ENCODE data around the gene AMACR.

The AMACR gene

DNA sequence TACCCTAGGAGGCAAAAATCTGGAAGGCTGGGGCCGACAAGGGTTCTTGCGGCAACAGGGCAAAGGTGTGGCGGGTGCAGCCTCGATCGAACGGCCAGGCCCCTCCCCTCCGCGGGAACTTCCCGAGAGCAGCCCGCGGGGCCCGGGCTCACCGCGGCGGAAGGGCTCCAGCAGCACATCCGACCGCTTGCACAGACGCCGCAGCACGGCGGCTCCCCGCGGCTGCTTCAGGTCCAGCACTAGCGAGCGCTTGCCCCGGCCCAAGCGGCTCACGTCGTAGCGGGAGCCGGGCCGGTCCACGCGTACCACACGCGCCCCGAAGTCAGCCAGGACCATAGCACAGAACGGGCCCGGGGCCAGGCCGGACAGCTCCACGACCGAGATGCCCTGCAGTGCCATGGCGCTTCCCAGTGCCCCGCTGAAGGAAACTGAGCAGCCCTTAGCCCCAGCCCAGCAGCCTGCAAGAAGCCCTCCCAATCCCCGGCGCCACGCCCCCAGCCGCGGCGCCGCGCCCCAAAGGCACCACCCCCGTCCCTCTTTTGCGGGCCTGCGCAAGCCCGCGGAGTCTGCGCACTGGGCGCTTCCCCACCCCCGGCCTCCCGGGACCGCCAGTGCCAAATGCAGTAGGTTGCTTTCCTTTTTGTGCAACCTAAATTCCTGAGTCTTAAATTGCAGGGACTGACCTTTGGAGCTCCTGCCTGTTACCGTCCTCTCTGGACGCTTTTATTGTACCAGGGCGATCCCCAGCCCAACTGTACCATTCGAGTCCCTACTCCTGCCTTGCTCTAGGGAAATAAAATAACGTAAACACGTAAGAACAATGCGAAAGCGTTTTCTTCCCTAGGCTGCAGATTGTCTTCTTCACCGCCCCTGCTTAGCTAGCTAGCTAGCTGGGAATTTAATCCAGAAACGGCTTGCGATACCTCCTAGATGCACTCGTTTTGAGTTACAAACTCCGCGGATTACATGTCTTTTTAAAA lies at the start of gene AMACR:
Gene AMACR (minus strand): TSS at position 430 of the 980 bp plus-strand sequence. CDS start 31 bp downstream, at position 399.
- peak; percentile 88 for DNase-seq

- no peak for DNase-seq
Observed at GRCh38 chr5:34057569-34057968, 49.7 kb upstream of the AMACR start.

DNA sequence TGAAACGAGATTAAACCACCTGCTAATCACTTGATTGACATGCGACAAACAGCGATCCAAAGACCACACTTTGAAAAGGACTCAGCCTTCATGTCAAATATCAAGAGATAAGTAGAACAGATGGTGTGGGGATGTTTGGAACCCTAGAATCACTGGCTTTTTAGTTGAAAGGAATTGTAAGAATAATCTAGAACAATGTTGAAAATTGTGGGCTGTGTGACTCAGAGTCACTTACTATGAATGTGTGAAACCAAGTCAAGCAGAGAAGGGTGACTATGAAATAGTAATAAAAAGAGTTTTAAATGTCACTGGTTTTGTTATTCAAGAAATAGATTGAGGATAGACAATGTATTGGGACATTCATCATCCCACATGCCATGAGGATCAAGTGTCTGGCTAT lies 49.3 kb upstream of the AMACR start:
- no peak for DNase-seq

DNA sequence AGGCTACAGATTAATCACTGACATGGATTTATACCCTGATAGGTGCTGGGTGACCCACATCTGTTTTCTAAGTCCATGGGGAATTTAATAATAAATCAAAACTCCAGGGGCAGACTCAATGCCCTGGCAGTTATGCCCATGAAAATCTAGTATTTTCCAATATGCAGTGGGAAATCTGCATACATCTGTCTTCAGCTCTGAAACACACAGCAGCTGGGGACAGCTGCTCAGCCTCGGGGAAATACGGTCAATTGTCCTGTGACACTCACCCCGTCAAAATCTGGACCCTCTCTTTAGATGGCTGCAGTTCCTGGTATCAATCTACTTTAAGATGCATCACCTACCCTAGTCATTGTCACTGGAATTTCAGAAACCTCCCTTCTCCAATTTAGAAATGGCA lies 47.8 kb upstream of the AMACR start:
- no peak for DNase-seq

DNA sequence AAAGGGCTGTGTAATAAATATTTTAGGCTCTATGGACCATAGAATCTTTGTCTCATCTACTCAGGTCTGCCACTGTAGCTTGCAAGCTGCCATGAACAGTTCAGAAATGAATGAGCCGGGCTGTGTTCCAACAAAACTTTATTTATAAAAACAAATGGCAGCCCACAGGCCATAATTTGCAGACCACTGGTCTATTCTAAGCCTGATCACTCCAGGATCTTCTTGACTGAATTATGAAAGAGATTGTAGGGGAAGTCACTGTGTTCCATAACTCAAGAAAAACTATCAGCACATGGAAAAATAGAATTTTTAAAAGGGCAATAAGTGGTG lies 46.5 kb upstream of the AMACR start:
- no peak for DNase-seq

- DNase-seq = no peak
Observed at GRCh38 chr5:34053571-34054399, 45.9 kb upstream of the AMACR start.

GRCh38 chr5:34053133-34053532 lies 45.3 kb upstream of the AMACR start:
- no peak for DNase-seq

GRCh38 chr5:34051374-34051980 lies 43.6 kb upstream of the AMACR start:
- no peak for DNase-seq

DNA sequence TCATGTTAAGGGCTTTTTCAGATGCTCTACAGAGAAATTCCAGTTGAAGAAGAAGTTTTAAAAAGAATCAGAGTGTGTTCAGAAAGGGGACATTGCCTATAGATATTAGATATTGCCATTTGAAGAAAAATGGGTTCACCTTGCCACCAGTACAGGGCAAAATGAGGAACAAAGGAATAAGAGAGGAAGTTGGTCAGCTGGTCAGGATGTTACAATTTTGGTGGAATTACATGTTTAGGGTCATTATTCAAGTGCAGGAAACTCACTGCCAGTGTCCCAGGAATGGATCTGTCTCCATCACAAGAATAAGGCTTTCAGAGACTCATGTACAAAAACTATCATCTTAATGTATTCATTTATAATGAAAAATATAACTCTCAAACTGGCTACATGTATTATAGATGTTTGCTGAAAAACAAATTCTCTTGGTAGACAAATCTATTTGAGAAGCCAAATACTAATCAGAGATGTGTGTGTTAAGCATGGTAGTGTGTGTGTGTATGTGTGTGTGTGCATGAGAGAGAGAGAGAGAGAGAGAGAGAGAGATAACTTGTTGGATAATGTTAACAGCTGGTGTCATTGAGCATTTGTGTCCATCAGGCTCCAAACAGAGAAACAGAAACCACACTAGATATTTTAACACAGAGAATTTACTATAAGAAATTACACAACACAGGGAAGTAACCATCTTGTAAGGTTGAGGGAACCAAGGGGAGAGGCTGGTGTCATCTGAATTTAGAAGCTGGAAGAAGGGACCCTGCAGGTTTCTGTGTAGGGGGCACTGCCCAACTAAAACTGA lies 40.1 kb upstream of the AMACR start:
- no peak for DNase-seq

DNA sequence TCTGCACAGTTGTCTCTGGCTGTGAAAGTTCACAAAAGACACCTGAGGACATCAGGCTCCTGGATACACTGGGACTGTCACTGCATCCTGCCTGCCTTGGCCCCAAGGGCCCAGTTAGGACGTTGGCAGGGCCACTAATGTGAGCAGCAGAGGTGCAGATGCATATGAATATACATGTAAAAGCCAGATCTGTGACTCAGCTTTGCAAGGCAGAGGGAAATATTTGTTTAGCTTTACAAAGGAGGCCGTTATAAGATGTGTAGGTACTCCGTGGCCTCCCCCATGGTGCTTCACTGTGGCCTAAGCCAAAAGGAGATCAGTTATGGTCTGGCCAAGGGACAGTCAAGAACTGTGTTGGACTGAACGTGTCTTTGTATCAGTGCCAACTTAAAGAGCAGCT lies 39.3 kb upstream of the AMACR start:
- no peak for DNase-seq

- no peak for DNase-seq
Observed at GRCh38 chr5:34045996-34046395, 38.1 kb upstream of the AMACR start.

DNA sequence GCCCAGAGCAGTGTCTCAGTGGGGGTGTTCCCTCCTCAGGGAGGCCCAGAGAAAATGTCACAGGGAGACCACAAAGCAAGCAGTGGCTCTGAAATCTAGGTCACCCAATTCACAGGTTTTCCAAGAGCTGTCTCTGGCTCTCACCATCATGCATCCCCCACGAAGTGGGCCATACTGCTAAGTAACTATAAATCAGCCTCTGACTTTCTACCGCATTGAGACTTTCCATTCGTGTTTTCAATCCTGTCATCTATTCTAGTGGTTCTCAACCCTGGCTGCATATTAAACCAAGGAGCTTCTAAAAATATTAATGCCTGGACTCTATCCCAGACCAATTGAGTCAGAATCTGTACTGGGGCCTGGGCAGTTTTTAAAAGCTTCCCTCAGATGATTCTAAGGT lies 37.2 kb upstream of the AMACR start:
- DNase-seq = no peak

DNA sequence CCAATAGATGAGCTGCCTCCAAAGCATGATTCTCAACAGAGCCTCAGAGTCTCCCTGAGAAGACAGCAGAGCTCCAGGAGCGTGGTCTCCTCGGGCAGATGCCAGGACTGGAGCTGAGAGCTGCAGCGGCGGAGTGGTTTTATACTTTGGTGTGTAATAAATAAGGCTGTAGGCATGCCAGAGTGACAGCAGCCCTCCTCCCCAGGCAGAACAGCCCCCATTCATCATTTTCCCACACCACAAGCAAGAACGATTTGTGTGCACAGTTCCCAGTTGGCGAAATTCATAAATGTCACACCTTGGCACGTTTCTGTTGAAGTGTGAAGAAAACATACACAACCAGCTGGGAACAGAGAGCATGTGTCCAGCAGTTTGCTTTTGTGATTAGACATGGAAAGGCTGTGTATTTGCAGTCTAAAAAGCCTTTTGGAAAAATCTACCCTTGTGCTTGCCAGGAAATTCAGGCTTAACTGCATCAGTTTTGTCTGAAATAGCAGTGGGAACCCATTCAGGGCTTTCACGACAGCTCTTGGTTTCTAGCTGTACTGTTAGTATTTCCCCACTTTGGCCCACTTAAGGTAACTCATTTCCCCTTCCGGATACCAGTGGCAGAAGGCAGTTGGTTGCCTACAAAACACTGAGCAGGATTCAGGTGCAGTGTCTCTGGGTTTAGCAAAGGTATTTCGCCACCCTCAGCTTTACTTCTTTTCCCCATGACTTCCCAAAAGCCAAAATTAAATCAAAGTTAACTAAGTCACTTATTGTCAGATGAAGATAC lies 35.4 kb upstream of the AMACR start, which contains the start of gene C1QTNF3:
Gene C1QTNF3 (minus strand): TSS at position 115 of the 778 bp plus-strand sequence. CDS start 88 bp downstream, at position 27.
- no peak for DNase-seq

- DNase-seq = no peak
Observed at GRCh38 chr5:34042321-34042720, 34.5 kb upstream of the AMACR start.

DNA sequence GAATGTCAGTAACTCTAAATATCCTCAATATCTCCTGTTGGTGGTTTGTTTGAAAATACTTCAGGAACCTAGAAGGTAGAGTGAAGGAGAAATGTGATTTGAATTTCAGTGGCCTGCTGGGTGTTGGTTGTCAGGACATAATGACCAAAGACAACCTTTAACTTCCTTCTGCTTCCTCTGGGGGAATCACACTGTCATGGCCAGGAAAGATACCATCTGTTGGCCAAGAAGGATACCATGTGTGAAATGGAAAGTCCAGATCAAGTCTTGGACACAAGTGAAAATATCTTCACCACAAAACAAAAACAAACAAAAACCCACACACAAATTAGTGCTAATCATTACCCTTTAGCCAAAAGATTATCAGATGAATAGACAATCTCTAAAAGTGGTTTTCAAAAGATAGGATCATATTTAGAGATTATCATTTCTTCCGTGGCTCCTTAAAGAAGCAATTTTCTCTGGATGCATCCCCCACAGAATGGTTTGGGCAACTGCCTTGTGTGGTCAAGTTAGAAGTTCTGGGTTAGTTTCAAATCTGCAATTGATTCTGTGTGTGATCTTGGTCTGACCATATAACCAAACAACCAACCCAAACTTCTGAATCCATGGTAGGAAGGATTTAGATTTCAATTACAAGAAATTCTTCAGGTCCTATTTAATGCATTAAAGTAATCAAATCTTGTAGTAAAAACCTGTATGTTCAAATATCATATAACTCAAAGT lies 33.6 kb upstream of the AMACR start:
- no peak for DNase-seq

DNA sequence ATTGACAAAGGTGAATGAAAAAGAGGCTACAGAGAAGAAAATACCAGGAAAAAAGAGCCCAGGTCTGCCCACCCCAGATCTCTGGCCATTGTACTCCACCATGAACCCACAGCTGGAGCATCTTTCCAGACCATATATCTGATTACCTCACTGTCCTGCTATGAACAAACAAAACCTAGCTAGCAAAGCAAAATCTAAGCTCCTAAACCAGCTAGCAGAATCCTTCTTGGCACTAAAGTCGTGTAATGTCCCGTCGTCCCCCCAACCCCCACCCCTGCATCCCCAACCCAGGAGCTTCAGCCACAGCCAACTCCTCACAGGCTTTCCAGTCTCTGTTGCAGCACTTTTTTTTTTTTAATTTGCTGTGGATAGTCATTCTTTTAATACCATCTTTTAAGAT lies 32.6 kb upstream of the AMACR start:
- DNase-seq = no peak

- no peak for DNase-seq
Observed at GRCh38 chr5:34039398-34040157, 31.7 kb upstream of the AMACR start.

DNA sequence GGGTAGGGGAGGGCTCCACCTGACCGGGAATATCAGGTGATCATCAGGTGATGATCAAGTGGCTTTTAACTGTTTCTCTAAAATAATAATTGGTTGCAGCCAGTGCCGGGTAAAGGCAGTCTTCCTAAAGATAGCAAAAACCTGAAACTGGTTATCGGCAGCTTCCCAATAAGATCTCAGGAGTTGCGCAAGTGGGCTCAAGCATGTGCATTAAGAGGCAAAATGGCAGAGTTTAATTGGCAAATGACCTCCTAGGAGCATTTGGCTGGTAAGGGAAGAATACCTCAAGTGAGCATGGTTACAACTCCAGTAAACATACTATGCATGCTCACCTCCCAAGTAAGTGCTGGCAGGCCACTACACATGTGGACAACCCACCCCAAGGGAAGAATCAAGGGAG lies 31.0 kb upstream of the AMACR start:
- no peak for DNase-seq

- no peak for DNase-seq
Observed at GRCh38 chr5:34038390-34038789, 30.5 kb upstream of the AMACR start.

DNA sequence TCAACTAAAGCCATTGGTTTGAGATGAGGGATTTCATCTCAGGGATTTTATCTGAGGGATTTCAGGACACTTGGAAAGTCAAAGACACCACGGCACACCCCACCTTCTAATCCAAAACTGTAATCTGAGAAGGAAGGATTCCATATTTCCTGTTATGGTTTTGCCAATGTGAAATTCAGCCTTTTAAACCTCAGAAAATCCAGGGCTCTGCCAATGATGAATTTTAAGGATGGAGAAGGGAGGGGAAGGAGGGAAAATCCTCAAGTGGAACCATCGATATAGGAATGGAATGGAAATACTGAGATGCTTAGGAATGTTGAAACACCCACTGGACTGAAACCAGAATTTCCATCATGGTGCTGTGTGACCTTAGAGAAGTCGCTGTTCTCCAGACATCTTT lies 29.9 kb upstream of the AMACR start:
- DNase-seq = no peak

All from activated naive CD4-positive, alpha-beta T cell treated with anti-CD3 and anti-CD28 coated beads, Interleukin-2, amount 50 U/mL, for 16 hours (primary cell).